ENCODE data around the gene PIGW. TPM values are rescaled to one million over a fixed set of nuclear protein-coding genes. Genes with fewer than 3 reads are reported as not detected.
A peak's percentile ranks its signal among the peaks of the same experiment; 100 is the strongest.

Gene PIGW
- total RNA-seq, 1 experiment from 2014 or later, result 21.7 TPM

DNA sequence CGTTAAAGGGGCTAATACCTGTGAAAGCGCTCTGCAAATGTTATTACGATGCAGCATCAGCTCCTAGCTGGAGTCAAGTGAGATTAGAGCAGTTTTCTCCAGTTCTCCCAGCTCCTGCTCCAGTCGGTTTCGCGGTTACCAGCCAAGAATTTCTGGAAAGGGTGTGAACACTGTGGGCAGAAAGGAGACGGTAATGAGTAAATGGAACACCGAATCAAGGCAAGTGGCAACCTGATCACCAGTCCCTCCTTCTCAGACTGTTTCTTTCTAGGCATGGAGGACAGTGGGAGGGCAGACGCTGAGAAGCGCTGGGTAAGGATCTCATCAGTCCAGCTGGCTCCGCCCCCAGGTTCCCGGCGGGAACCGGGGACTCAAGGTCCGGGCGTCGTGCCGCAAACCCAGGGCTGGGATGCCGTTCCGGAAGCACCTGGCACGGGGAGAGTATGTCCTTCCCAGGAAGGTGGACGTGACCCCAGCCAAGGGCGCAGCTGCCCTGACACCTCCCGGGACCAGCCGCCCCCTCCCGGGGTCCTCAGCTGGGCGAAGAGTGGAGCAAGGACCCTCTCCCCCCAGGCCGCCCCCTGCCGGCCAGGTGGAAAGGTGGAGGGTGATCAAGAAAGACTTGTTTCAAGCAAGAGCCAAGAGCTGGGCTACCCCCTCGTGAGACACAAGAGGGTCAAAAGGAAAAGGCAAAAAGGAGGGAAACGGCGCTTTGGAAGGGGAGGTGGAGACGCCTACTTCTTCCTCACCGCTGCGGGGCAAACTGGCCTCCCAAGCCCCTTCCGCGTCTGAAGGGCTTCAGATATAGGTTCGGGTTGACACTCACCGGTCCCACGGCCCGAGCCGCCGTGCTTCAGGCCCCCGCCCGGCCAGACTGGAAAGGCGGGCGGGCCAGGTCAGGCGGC, 600 bp upstream of the PIGW start:
- DNase-seq (ENCODE audit: low spot score) (peak; percentile 75), ATAC-seq (peak; percentile 60)
- Mint-ChIP-seq H3K9me3 (no peaks in the 10 kb centered on the region), H3K4me1 (peaks cover 13% of the 10 kb centered on the region), H3K4me3 (peak overlapping the region; percentile 95), H3K27ac (peak overlapping the region; percentile 92), H3K36me3 (peaks cover 45% of the 10 kb centered on the region), H3K27me3 (ENCODE audit: low read depth) (no peaks in the 10 kb centered on the region)
- POLR2A ChIA-PET, result interaction anchor here (0.7 to 2.7 kb wide), 5 partner anchors 10 to 69 kb away, joined by 3 to 37 read pairs (median 5); partner anchors contain the start of genes DHRS11 and GGNBP2
- CTCF ChIA-PET, result interaction anchor here (0.5 to 3.0 kb wide), 19 partner anchors 10 to 726 kb away, joined by 3 to 40 read pairs (median 4); partner anchors contain the start of genes GGNBP2, TAF15 and ZNHIT3
- TF ChIP-seq NR3C1 (CRISPR knock-in tag; conservative IDR thresholded peaks at IDR 0.05; ENCODE audit: low read depth) (no peak), FOXP1 (CRISPR knock-in tag; IDR thresholded peaks at IDR 0.05; ENCODE audit: borderline replicate concordance) (no peak), ZSCAN18 (CRISPR knock-in tag; IDR thresholded peaks at IDR 0.05) (no peak), TEAD1 (CRISPR knock-in tag; IDR thresholded peaks at IDR 0.05) (peak; percentile 54; the same call in 1 of the 2 replicates), NR2C2 (CRISPR knock-in tag; IDR thresholded peaks at IDR 0.05) (no peak), PRDM15 (CRISPR knock-in tag; IDR thresholded peaks at IDR 0.05) (no peak), E2F5 (CRISPR knock-in tag; IDR thresholded peaks at IDR 0.05) (no peak; the same call in 1 of the 2 replicates), ARID4B (CRISPR knock-in tag; IDR thresholded peaks at IDR 0.05; ENCODE audit: borderline replicate concordance) (0 out of 2 replicates have a peak, but pooled peaks have one; percentile 24), NFYB (CRISPR knock-in tag; conservative IDR thresholded peaks at IDR 0.05; ENCODE audit: low read depth) (no peak), JUN (CRISPR knock-in tag; IDR thresholded peaks at IDR 0.05) (0 out of 2 replicates have a peak, but pooled peaks have one; percentile 24), SP1 (CRISPR knock-in tag; conservative IDR thresholded peaks at IDR 0.05) (no peak), ZNF512 (CRISPR knock-in tag; IDR thresholded peaks at IDR 0.05; ENCODE audit: borderline replicate concordance) (no peak)
- TF ChIP-seq, protein P1, sequence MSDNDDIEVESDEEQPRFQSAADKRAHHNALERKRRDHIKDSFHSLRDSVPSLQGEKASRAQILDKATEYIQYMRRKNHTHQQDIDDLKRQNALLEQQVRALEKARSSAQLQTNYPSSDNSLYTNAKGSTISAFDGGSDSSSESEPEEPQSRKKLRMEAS (CRISPR knock-in tag; IDR thresholded peaks at IDR 0.05), result no peak
- TF ChIP-seq, protein P2, sequence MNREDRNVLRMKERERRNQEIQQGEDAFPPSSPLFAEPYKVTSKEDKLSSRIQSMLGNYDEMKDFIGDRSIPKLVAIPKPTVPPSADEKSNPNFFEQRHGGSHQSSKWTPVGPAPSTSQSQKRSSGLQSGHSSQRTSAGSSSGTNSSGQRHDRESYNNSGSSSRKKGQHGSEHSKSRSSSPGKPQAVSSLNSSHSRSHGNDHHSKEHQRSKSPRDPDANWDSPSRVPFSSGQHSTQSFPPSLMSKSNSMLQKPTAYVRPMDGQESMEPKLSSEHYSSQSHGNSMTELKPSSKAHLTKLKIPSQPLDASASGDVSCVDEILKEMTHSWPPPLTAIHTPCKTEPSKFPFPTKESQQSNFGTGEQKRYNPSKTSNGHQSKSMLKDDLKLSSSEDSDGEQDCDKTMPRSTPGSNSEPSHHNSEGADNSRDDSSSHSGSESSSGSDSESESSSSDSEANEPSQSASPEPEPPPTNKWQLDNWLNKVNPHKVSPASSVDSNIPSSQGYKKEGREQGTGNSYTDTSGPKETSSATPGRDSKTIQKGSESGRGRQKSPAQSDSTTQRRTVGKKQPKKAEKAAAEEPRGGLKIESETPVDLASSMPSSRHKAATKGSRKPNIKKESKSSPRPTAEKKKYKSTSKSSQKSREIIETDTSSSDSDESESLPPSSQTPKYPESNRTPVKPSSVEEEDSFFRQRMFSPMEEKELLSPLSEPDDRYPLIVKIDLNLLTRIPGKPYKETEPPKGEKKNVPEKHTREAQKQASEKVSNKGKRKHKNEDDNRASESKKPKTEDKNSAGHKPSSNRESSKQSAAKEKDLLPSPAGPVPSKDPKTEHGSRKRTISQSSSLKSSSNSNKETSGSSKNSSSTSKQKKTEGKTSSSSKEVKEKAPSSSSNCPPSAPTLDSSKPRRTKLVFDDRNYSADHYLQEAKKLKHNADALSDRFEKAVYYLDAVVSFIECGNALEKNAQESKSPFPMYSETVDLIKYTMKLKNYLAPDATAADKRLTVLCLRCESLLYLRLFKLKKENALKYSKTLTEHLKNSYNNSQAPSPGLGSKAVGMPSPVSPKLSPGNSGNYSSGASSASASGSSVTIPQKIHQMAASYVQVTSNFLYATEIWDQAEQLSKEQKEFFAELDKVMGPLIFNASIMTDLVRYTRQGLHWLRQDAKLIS (CRISPR knock-in tag; IDR thresholded peaks at IDR 0.05; ENCODE audit: borderline replicate concordance), result no peak
- TF ChIP-seq, protein P3, sequence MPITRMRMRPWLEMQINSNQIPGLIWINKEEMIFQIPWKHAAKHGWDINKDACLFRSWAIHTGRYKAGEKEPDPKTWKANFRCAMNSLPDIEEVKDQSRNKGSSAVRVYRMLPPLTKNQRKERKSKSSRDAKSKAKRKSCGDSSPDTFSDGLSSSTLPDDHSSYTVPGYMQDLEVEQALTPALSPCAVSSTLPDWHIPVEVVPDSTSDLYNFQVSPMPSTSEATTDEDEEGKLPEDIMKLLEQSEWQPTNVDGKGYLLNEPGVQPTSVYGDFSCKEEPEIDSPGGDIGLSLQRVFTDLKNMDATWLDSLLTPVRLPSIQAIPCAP (CRISPR knock-in tag; IDR thresholded peaks at IDR 0.05), result no peak

Measured in WTC11 (cell line).